ENCODE data around the gene ATXN3.

The ATXN3 gene

GRCh38 chr14:92106143-92106926 is at the start of gene ATXN3:
TSS of gene ATXN3 (minus strand) at chr14:92106582. CDS start at chr14:92106552, 30 bp downstream.
- peak; percentile 99 for DNase-seq

DNA sequence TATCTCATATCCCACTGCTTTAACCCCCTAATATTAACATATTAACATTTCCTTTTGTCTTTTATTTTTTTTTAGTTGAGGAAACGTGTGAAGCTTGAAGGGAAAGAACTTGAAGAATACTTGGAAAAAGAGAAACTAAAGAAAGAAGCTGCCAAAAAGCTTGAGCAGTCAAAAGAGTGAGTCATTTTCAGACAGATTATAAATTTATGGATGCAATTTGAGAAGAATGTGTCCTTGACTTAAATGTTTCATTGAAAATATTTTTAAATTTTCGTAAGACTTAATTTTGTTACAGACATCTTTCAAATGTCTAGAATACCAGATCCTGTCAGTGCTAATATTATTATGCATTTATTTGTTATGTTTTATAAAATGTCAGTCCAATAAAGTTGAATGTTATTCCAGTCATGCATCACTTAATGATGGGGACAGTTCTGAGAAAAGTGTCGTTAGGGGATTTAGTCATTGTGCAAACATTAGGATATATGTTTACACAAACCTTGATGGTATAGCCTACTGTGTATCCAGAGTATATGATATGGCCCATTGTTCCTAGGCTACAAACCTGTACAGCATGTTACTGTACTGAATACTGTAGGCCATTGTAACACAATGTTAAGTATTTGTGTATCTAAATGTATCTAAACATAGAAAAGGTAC is 48.0 kb upstream of the ATXN3 start:
- no peak for DNase-seq

- DNase-seq: no peak
Observed at GRCh38 chr14:92153581-92153980, 47.2 kb upstream of the ATXN3 start.

DNA sequence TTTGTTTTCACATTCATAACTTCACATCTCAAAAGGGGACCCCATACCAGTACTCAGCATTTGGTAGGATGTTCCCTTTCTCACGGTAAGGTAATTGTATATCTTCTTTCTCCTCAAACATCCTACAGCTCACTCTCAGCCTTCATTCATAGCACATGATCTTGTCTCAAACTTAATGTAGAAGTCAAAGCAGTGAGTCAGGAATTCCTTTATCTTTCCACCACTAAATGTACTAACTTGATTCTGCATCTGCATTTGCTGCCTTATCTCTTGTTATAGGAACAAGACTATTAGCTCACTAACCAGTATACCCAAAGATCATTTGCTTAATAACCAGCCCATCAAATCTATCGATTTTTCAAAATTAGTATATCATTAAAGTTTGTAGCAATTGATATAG is 38.3 kb upstream of the ATXN3 start:
- no peak for DNase-seq

DNA sequence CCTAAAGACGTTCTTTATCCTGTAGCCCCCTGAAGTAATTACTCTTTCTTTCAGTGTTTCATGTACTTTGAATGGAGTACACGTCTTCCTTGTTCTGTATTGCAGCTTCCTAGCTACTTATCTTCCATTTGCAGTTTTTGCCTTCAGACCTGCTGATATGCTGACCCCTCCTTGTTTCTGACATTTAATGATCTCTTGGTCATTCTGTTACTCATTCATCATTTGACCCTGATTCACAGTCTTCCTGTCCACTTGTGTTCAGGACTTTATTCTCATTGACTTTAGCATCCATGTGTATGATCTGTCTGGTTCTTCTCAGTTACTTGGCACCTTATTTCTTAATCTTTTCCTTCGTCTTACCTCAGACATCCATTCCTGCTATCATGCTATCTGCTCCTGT is 37.6 kb upstream of the ATXN3 start:
- no peak for DNase-seq

DNA sequence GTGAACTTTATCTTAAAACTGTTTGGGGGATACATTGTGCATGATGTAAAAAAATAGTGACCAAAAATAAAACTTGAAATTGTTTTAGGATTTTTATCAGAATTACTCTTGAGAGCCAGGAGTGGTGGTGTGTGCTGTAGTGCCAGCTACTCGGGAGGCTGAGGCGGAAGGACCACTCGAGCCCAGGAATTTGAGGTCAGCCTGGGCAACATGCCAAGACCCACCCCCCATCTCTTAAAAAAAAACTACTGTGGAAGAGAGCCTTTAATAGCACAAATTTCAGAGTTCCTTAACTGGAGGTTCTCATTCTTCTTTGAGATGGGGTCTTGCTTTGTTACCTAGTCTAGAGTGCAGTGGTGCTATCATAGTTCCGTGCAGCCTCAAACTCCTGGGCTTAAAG is 36.9 kb upstream of the ATXN3 start:
- DNase-seq: no peak

GRCh38 chr14:92135269-92135668 is 28.9 kb upstream of the ATXN3 start:
- DNase-seq: no peak

DNA sequence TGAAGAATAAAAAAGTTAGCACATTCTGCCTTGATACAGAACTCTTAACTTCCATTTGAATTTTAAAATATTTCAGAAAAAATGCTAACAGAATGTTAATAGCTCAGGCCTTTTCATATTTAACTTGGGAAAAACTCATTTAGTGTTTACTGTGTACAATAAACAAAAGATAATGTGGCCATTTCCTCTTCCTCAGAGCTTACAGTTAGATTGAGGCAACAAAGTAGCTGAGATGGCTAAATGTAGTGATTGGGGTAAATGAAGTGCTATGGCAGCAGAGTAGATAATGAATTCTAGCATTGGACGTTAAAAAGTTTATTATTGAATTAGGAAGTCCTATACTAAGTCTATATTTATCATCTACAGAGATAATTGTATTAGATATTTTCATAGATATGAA is 28.1 kb upstream of the ATXN3 start:
- DNase-seq: no peak

GRCh38 chr14:92122761-92123160 is 16.4 kb upstream of the ATXN3 start:
- DNase-seq: no peak

DNA sequence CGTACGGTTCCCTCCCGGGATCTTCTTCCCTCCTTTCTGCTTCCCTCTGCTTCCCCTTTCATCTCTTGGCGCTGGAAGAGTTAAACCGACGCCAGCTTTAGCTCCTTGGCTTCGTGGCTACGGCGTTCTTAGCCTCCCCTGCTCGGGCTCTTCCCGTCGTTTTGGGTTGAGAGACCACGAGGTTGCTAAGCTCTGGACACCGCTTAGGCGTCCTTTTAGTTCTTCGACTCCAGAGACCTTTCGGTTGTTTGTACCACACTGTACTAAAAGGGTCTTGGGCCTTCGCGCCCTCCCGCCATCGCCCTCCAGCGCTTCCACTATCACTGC is 15.9 kb upstream of the ATXN3 start:
- DNase-seq: peak; percentile 7

GRCh38 chr14:92121670-92122350 is 15.4 kb upstream of the ATXN3 start, which contains the start of the genes CPSF2 and NDUFB1:
TSS of gene CPSF2 (plus strand) at chr14:92121969. CDS start at chr14:92130985, 9,016 bp downstream.
TSS of gene NDUFB1 (minus strand) at chr14:92121706. CDS start at chr14:92117637, 4,069 bp downstream.
- peak; percentile 78 for DNase-seq

GRCh38 chr14:92121207-92121669 is 14.9 kb upstream of the ATXN3 start:
- DNase-seq: no peak

DNA sequence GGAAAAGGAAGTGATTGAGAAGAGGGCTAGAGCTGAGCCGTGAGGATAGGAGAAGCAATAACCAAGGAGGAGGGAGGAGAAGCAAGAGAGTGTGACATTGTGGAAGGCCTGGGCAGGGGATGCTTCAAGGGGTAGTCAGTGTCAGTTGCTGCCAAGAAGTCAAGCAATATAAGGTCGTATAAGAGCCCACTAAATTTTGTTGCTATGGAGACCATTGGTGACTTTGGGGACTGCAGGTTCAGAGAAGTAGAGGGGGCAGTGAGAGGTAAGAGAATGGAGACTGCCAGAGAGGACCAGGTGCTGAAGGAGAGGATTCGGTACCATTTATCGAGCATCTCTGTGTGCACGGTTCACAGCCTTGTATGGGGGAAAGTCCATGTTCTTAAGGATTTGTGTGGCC is 3.1 kb upstream of the ATXN3 start:
- DNase-seq: no peak

DNA sequence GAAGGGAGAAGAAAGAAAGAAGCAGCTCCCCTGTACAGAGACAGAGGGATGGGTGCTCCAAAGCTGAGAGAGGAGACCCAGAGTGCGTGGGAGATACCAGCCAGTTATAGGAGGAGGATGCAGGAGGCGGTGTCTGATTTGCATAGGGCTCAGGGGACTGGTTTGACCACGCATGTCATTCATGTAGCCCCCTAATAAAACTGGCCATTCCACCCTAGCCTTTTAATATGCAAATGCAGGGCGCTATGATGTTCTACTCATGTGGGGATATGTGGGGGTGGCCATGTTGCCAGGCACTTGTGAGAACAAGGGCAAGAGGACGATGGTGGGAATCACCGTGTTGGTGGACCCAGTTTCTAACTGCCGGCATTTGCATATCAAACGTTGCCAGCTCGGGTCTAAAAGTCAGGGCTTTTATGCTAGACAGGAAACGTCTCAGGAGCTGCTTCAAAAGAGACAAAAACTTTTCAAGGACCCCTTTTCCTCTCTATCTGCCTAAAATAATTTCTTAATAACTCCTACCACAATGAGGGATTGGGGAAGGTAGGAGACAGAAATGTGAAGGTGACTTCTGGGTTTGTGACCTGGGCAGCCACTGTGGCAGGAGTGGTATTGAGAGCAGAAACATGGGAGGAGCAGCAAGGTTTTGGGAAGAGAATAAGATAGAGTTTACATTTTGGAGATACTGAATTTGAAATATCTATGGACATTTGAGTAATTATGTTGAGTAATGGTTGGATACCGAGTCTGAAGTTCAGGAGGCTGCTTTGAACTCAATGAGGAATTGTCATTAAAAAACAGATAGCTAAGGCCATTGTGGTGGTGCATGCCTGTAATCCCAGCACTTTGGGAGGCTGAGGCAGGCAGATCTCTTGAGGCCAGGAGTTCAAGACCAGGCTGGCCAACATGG is 2.2 kb upstream of the ATXN3 start:
- no peak for DNase-seq

DNA sequence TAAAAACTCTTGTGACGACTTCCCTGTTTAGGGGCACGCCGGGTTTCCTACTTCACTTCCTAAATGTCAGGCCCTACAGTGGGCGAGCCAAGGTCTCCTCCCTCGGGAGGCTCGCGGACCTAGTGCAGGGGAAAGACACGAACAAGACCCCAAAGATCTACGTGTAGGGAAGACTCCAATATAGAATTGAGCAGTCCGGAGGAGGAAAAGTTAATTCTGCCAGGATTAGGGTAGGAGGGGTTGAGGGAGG is 564 bp downstream of the ATXN3 start:
- no peak for DNase-seq

GRCh38 chr14:92105073-92105892 is 1.1 kb downstream of the ATXN3 start:
- no peak for DNase-seq

- no peak for DNase-seq
Observed at GRCh38 chr14:92103363-92103989, 2.9 kb downstream of the ATXN3 start.

- no peak for DNase-seq
Observed at GRCh38 chr14:92099802-92100201, 6.6 kb downstream of the ATXN3 start.

DNA sequence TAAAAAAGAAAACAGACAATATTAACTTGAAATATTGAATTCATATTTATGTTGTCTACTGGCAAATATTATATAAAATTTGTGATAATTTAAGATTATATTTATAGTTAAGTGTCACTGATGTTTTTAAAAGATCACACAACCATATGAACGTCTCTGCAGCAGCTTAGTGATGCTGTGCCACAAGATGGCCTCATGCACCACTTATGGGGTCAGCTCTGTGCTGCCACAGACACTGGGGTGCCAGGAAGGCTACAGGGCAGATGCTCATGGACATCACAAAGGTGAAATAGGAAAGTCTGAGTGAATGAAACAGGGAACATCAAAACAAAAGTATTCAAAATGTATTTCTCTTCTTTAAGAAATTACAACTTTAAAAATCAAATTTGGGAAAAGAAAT is 13.1 kb downstream of the ATXN3 start:
- no peak for DNase-seq

DNA sequence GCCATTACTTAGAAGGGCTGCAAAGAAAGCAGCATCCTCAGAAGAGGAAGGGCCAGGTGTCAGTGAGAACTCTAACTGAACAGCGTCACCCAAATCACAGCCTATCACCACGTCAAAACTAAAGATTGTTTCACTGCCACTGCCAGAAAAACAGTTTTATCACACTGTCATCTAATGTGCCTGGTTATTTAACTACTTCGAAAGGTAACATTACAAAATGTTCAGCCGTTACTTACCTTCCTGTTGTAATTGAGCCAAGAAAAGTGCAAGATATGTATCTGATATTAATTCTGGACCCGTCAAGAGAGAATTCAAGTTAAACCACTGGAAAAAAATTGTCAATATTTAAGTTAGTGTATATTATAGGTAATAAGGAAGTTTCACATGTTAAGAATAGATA is 17.9 kb downstream of the ATXN3 start:
- no peak for DNase-seq

DNA sequence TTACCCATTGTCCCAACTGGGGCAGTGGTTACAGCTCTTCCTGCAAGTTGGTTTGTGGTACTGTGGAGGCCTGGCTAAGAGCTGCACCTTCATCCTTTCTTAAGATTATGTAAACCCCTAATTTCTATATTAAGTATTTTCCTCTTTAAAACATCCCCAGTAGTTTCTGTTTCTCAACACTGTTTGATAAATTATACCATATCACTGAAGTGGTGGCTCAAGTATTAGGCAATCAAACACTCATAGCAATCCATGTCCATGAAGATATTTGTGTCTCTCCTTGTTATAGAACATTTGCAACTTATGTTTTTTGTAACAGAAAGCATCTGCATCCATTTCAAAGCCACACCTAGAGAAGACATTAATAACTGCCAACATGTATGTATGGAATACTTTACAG is 31.8 kb downstream of the ATXN3 start:
- no peak for DNase-seq
